Measurements from ENCODE around the gene KMT2B.

GRCh38 chr19:35740108-35740422 lies 22.3 kb downstream of the KMT2B start:
- TF ChIP-seq TAF1 (IDR thresholded peaks at IDR 0.05; ENCODE audit: low read depth): no peak
- no peak for TF ChIP-seq EP300 (IDR thresholded peaks at IDR 0.05; ENCODE audit: borderline replicate concordance)
